Stimulated activated CD8-positive, alpha-beta memory T cell treated with anti-CD3 and anti-CD28 coated beads, Interleukin-15, amount 100 ng/mL, for 4 hours (primary cell): ENCODE measurements around the gene MARK3.
A peak's percentile ranks its signal among the peaks of the same experiment; 100 is the strongest.
"Not testable (repeated sequence)": the region's sequence is repeated elsewhere in the genome, so short reads cannot be mapped to it uniquely, and the experiment has no call there.

Experiments used
- DNase-seq, 2 donors: peaks; one replicate each; pipeline ENCODE4 v3.0.0-alpha.2; 2020; ENCODE audit warnings: low read depth in 2 of 2

Gene MARK3

DNA sequence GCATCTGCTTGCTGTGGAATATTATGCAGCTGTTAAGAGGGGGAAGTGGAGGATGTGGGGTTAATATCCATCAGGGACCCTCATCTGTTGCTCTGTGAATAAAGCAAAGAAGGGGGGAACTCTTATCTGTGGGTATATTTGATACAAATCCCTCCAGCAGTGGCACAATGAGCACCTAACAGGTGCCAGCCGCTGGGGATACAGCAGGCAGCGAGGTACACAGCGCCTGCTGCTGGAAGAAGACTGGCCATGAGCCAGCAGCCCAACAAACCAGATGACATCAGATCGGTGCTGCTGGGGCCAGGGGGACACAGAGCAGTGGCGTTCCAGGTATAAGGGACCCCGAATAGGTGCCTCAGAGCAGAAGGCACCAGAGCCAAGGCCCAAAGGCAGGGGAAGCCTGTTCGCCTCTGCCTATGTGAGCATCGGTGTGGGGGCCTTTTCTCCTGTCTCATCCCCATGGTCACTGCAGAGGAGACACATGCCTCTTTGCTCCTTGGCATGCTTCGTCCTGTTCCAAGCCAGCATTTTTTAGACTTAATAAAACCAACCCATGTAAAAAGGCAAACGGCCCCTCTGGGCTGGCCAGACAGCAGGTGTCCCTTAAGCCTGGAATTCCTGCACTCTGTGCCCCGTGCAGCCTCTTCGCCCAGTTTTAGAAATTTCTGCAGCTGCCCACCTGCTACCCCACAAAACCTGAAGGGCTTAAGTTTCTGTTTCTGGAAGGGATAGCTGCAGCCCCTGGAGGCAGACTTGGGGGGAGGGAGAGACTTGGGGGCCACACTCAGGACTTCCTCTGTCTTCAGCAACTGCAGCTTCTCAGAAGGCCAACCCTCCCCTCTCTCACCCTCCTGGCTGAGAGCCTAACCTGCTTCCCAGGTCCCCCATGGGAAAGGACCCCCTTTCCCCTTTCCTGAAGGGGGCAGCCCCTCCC, 139.1 kb downstream of the MARK3 start:
- no peak for DNase-seq

DNA sequence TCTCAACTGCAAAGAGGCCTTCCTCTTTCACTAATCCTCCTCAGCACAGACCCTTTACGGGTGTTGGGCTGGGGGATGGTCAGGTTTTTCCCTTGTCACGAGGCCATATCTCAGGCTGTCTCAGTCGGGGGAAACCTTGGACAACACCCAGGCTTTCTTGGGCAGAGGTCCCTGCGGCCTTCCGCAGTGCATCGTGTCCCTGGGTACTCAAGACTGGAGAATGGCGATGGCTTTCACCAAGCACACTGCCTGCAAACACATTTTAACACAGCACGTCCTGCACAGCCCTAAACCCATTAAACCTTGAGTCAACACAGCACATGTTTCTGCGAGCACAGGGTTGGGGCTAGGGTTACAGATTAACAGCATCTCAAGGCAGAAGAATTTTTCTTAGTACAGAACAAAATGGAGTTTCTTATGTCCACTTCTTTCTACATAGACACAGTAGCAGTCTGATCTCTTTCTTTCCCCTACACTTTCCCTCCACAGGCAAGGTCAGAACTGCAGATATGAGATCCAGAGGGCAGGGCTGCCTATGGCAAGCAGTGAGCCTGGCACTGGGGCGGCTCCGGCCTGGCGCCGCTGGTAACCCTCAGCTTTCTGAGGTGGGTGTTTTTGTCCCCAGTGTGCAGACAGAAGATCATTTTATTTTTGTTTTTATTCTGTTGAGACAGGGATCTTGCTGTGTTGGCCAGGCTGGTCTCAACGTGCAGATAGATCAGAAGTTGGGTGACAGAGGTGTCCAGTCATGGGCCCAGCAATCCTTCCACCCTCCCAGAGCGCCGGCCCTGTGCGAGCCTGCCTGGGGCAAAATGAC, 140.4 kb downstream of the MARK3 start:
- DNase-seq, result not testable (repeated sequence)

DNA sequence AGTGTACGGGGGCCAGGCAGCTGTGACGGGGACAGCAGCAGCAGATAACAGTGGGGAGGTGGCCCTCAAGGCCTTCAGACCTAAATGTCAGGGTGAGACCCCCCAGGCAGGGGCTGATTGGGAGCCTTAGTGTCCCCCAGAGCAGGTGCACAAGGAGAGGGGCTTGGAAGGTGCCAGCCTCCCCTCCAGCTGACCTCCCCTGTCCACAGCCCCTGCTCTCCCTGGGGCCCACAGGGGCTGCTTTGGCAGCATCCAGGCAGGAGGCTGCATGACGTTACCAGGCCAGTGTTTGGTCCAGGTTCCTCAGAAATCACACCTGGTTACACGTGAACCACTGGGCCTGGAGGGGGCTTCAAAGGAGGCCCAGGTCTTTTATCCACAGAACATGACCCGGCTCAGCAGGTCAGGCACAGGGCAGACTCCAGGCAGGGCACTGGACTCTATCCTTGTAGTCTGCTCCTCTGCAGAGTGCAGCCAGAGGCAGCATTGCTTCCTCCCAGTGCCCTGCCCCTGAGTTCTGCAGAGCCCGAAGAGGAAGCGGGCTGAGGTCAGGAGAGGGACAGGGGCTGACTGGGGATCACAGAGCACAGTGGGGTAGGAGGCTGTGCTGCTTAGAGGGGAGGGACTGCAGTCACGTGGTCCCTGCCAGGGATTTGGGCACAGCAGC, 141.2 kb downstream of the MARK3 start:
- DNase-seq, result no peak

DNA sequence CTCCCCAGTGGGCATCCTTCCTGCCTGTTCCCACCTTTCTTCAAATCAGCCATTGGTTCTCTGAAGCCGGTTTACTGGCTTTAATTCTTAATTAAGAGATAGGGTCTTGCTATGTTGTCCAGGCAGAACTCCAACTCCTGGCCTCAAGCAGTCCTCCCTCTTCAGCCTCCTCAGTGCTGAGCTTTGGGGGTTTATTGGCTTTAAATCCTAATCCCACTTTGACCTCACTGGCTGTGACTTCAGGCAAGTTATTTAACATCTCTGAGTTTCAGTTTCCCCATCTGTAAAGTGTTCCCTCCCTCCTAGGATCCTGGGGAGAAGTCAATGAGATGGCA, 141.7 kb downstream of the MARK3 start:
- DNase-seq, result no peak

DNA sequence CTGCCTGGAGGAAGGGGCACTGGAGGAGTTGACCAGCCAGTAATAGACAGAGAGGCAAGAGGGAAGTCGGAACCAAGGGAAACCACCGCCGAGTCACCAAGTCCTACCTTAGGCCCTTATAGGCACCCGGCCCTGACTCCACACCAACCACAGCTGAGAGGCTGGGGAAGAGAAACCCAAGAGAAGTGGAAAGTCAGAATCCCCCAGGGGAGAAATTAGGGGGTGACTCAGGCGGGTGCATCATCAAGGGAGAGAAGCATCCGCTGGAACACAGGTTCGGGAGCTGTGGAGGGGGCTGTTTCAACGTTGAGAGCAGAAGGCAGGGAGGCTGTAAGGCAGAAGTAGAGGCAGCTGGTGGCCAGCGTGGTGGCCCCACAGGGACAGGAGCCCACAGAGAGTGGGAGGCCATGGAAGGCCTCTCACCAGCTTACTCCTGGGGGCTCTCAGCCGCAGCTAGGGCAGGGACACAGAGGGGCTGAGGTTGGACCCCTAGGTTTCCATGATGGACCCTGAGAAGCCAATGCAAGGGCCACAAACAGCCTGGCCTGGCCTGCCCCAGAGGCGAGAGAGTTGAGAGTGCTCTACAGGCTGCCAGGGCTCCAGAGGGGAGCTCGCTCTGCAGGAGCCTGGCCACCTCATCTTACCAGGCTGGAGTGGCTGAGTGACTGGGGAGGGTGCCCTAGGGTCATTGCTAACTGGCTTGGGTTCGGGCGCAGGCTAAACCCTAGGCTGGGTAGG, 142.4 kb downstream of the MARK3 start:
- no peak for DNase-seq

DNA sequence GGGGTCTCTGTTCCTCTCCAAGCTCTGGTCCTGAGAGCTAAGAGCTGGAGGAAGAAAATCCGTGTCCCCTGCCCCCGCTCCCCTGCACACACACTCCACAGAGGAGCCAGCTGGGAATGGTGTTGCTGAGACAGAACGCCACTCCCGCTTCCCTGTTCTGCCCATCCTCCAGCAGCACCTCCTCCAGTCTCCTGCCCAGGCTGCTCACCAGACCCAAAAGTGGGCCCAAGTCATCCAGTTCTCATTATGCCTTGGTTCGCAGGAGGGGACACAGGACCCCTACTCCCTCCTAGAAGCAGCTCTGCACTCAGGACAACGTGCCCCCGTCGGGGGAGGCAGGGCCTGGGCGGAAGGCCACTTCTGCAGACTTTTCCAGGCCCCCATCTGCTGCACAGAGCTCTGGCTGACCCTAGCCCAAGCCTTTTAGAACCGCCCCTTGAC, 143.0 kb downstream of the MARK3 start:
- no peak for DNase-seq

DNA sequence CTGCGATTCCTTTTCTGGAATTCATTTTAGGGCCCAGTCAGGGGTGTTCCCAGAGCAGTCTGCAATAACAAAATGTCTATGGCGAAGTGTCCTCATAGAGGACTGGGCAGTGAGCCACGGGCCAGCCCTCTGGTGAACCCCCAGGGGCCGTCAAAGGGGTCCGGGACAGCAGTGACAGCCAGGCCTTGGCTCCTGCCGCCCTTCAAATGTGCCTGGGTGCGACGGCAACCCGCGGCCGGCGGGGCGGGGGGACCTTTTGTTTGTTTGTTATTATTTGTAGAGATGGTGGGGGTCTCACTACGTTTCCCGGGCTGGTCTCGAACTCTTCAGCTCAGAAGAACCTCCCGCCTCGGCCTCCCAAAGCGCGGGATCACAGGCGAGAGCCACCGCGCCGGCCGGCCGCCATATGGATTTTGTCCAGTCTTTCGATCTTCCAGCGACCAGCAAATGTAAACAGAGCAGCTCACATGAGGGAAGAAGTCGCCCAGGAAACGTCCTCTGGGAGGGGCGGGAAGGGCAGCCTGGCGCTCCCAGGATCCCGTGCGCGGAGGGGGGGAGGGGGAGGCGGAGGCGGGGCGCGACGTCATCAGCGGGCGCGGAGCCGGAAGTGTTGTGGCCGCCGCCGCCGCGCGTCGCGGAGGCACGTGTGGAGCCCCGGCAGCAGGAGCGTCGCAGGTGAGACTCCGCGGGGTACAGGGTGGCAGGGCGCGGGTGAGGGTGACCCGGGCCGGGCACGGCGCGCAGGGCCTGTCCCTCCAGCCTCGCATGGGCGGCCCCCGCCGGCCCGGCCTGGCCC, 143.6 kb downstream of the MARK3 start, which contains the start of gene TRMT61A:
TSS of gene TRMT61A (plus strand) at position 610 of the 796 bp plus-strand sequence. CDS start 783 bp downstream, outside the sequence.
- DNase-seq, result peak; percentile 45 to 62

DNA sequence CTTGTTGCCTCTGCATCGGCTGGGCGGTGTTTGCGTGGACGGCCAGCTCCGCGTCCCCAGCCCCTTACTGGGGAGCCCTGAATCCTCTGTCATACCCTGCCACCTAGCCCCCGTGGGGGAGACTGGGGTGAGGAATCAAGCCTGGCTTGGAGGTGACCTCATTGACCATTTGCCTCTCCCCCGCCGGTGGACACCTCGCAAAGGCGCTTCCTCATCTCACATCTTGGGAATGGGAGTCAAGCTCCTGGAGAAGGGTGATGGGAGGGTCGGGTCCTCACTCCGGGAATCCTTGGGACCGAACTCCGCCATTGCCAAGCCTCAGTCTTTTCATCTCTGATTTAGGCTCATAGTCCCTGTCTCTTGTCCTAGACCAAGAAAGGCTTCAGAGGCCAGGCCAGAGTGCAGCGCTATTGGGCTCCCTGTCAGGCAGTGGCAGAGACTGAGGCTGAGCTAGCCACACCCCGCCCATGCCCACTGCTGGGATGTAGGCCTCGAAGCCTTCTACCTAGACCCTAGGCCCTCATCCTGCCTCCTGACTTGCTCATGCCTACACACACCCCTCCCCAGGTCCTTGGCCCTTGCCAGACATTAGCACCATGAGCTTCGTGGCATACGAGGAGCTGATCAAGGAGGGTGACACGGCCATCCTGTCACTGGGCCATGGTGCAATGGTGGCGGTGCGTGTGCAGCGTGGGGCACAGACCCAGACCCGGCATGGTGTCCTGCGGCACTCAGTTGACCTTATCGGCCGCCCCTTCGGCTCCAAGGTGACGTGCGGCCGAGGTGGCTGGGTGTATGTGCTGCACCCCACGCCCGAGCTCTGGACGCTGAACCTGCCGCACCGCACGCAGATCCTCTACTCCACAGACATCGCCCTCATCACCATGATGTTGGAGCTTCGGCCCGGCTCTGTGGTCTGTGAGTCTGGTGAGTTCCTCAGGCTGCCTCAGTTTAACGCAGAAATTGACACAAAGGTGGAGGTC, 144.5 kb downstream of the MARK3 start:
- DNase-seq, result no peak

DNA sequence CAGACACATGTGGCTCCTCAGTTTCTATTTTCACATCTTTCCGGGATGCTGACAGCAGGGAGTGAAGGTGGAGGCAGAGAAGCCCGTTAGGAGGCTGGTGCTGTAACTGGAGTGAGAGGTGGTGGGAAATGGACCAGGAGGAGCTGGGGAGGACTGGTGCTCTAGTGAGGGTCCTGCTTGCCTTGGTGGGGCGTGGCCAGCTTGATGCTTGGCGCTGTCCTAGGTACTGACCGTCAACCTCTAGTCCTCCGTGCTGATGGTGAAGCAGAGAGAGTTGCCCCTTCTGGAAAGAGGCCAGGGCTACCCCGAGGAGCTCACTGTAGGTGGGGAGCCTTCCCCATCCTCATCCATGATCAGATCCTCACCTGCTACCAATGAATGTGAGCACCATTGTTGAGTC, 145.2 kb downstream of the MARK3 start:
- DNase-seq, result no peak

DNA sequence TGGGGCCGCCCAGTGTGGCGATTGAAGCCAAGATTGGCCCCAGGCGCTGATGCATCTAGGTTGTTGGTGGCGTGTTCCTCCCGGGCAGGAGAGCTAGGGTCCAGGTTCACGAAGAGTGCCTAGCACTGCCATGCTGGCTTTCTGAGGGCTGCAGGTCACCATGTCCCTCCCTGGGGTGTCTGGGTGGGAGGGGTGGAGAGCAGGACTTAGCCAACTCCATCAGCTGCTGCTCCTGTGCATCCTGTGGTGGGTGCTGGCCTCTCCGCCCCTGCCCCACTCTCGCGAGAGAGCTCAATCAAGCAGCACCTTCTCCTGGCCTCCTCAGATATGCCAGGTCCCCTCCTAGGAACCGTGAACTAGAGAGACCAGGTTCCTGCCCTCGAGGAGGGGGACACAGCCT, 145.6 kb downstream of the MARK3 start:
- no peak for DNase-seq

DNA sequence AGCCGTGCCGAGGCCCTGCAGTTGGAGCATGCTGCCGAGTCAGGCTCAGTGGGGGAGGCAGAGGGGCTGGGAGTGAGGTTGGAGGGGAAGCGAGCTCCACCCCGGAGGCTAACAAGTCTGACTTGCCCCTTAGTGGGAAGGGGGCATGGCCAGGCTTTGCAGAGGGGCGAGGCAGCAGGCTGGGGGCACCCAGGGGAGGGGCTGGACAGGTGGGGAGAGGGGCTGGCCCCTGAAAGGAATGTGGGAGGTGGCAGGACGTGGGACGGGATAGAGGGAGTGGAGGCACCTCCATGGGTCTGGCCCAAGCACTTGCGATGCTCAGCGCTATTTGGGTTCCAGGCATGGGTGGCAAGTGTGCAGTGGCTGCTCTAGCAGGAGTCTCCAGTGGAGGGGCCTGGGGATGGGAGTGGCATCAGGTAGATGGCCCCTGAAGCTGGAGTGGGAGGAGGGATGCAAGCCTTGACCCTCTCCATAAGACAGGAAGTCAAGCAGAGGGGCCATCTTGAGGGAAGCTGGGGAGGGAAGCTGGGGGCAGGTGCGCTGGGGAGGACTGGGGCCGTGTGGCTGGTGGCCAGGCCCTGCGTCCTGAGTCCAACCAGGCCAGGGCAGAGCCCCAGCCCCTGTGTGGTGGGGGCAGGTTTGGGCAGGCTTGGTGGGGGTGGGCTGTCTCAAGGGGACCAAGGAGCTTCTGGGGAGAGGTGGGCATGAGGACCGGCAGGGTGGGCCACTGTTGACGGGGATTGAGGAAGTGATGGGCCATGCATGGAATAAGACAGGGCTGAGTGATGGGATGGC, 146.4 kb downstream of the MARK3 start:
- DNase-seq, result no peak

DNA sequence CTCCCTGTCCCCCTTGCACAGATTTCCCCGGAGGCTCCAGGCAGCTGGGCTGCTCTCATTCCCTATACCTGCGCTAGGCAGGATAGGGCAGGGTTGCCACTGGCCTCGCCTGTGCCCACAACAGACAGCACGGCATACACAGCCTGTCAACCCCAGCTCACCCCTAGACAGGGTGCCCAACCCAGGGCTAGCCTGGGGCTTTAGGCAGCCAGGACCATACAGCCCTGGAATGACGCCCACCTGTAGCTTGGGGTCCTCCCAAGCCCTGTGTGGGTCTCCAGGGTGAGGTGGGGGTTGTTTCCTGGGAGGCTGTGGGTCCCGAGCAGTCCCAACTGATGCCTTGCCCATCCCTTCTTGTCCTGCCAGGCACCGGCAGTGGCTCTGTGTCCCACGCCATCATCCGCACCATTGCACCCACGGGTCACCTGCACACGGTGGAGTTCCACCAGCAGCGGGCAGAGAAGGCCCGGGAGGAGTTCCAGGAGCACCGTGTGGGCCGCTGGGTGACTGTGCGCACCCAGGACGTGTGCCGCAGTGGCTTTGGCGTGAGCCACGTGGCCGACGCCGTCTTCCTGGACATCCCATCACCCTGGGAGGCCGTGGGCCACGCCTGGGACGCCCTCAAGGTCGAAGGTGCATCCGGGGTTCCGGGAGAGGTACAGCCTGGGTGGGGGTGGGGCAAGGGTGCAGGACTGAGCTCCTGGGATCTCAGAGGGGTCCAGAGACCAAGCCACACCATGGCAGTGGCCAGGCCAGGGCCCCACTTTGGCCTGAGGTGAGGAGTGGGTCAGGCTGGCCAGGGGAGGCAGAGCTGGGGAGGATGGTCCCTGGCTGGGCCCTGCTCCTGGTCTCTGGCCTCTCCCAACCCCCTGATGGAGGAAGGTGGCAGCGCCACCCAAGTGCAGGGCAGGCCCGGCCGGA, 147.3 kb downstream of the MARK3 start:
- no peak for DNase-seq

DNA sequence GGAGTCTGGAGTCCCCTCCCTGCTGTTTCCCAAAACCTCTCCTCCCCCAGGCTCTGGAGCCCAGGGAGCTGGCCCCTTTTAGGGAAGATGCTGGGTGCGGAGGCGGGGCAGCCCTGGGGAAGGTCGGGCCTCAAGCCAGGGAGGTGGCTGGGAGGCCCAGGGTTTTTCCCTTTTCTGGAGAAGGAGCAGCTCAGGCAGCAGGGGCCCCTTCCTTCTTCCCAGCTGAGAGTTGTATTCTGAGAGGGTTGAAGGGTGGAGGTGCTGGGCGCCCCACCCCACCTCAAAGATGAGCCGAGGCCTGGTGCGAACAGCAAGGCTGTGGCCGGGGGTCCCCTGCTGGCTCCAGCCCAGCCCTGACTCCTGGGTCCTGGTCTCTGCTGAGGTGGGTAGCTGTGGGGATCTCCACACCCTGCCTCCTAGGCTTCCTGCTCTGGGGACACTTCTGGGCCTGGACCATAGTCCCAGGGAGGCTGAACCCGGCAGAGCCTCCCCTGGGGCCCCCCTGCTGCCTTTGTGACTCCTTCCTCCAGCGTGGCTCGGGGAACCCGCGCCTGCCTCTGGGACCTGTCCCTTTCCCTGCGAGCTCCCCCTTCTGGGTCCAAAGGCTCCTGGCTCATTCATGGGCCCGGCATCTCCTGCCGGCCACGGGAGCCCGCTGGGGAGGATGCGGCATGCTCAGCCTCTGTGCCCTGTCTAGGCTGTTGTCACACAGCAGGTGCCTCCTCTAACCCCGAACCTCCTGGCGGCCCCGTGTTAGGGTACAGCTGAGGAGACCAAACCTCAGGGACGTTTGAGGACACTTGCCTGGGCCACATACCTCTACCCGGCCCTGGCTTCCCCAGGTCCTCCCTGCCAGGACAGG, 148.2 kb downstream of the MARK3 start:
- no peak for DNase-seq

DNA sequence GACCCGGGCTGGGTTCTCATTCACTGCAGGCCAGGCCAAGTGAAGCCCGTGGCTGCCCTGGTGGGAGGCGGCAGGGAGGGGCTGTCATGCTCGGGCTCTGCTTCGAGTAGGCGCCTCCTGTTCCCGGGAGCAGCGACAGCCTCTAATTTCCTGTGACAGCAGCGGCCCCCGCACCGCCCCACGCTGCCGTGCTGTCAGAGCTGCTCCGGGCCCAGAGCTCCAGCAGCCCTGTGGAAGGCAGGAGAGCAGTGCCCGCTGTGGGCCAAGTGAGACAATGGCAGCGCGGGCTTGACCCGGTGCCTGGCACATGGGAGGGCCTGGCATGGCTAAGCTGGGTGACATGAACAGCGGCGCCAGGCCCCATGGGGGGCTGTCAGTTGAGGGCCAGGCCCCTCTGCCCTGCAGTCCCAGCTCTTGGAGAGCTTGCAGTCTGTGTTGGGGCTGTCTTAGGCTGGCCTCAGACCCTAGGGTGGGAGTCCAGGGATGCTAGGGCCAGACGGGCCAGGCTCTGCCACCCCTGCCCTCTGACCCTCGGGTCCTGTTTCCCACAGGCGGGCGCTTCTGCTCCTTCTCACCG, 148.9 kb downstream of the MARK3 start:
- no peak for DNase-seq

DNA sequence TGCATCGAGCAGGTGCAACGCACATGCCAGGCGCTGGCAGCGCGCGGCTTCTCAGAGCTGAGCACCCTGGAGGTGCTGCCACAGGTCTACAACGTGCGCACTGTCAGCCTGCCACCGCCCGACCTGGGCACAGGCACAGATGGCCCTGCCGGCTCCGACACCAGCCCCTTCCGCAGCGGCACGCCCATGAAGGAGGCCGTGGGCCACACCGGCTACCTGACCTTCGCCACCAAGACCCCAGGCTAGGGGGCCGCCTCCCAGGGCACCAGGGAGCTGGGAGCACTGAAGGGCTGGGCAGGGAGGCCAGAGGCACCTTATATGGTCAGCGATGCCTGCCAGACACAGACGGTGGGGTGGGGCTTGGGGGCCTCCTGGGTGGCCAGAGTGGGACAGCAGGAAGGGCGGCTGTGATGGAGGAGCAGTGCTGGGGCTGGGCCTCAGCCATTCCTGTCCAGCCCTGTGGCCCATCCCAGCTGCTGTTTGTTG, 149.4 kb downstream of the MARK3 start:
- DNase-seq, result no peak
